Muscle layer of colon (tissue), 2 donors: ENCODE data around the gene WDR38.
A peak's percentile ranks its signal among the peaks of the same experiment; 100 is the strongest.

ENCODE experiments used
- H3K27ac ChIP-seq: one replicate; pipeline ENCODE4 v1.7.0; 2013; ENCODE audit warnings: low read depth, mild to moderate bottlenecking, low read length, moderate library complexity
- H3K27me3 ChIP-seq, 2 donors: one replicate each; pipeline ENCODE4 v1.7.0; 2013; ENCODE audit warnings: low read length in 2 of 2, mild to moderate bottlenecking in 2 of 2; ENCODE audit not compliant: insufficient read depth in 2 of 2, control insufficient read depth in 1 of 2
- H3K36me3 ChIP-seq: one replicate; pipeline ENCODE4 v1.7.0; 2013; ENCODE audit warnings: mild to moderate bottlenecking, low read length; ENCODE audit not compliant: insufficient read depth
- H3K4me1 ChIP-seq: one replicate; pipeline ENCODE4 v1.7.0; 2013; ENCODE audit warnings: mild to moderate bottlenecking, low read length; ENCODE audit not compliant: insufficient read depth
- H3K4me3 ChIP-seq, 2 donors: one replicate each; pipeline ENCODE4 v1.7.0; 2013; ENCODE audit warnings: low read length in 2 of 2, low read depth in 1 of 2, mild to moderate bottlenecking in 1 of 2, moderate library complexity in 1 of 2
- H3K9ac ChIP-seq: one replicate; pipeline ENCODE4 v1.7.0; 2013; ENCODE audit warnings: low read length
- H3K9me3 ChIP-seq: one replicate; pipeline ENCODE4 v1.7.0; 2013; ENCODE audit warnings: mild to moderate bottlenecking, low read length
- donor health status: abdominal sarcoma.
- donor health status: Adenocarcinoma of cecum.

The WDR38 gene

GRCh38 chr9:124814164-124814535, 39.1 kb upstream of the WDR38 start:
- Histone ChIP-seq H3K9me3 (no peaks in the 10 kb centered on the region), H3K27ac (peak overlapping the region; percentile 21), H3K4me3 (no peak overlapping the region), H3K9ac (no peak overlapping the region), H3K27me3 (no peaks in the 10 kb centered on the region), H3K4me1 (peaks cover 41% of the 10 kb centered on the region), H3K36me3 (no peaks in the 10 kb centered on the region)

GRCh38 chr9:124815601-124816000, 37.7 kb upstream of the WDR38 start:
- H3K27me3 ChIP-seq: no peaks in the 10 kb centered on the region
- H3K36me3 ChIP-seq: no peaks in the 10 kb centered on the region
- H3K9me3 ChIP-seq: no peaks in the 10 kb centered on the region
- no peak overlapping the region for H3K9ac ChIP-seq
- H3K27ac ChIP-seq: no peak overlapping the region
- no peak overlapping the region for H3K4me3 ChIP-seq
- H3K4me1 ChIP-seq: peaks cover 37% of the 10 kb centered on the region

GRCh38 chr9:124818431-124819281, 34.6 kb upstream of the WDR38 start:
- Histone ChIP-seq H3K9me3 (no peaks in the 10 kb centered on the region), H3K36me3 (no peaks in the 10 kb centered on the region), H3K9ac (no peak overlapping the region), H3K27ac (no peak overlapping the region), H3K4me3 (no peak overlapping the region), H3K27me3 (no peaks in the 10 kb centered on the region), H3K4me1 (peaks cover 16% of the 10 kb centered on the region)

- Histone ChIP-seq H3K9ac (no peak overlapping the region), H3K36me3 (no peaks in the 10 kb centered on the region), H3K27ac (no peak overlapping the region), H3K27me3 (no peaks in the 10 kb centered on the region), H3K9me3 (no peaks in the 10 kb centered on the region), H3K4me3 (no peak overlapping the region), H3K4me1 (peaks cover 8% of the 10 kb centered on the region)
Observed at GRCh38 chr9:124820698-124821623, 32.3 kb upstream of the WDR38 start.

GRCh38 chr9:124828489-124829333, 24.5 kb upstream of the WDR38 start:
- Histone ChIP-seq H3K27me3 (no peaks in the 10 kb centered on the region), H3K4me3 (no peak overlapping the region), H3K27ac (no peak overlapping the region), H3K9me3 (no peaks in the 10 kb centered on the region), H3K4me1 (peaks cover 14% of the 10 kb centered on the region), H3K36me3 (no peaks in the 10 kb centered on the region), H3K9ac (no peak overlapping the region)

- Histone ChIP-seq H3K4me1 (peaks cover 14% of the 10 kb centered on the region), H3K27ac (no peak overlapping the region), H3K4me3 (no peak overlapping the region), H3K9ac (no peak overlapping the region), H3K9me3 (no peaks in the 10 kb centered on the region), H3K27me3 (no peaks in the 10 kb centered on the region), H3K36me3 (no peaks in the 10 kb centered on the region)
Observed at GRCh38 chr9:124829334-124829669, 24.0 kb upstream of the WDR38 start.

- Histone ChIP-seq H3K4me3 (no peak overlapping the region), H3K9ac (no peak overlapping the region), H3K27me3 (no peaks in the 10 kb centered on the region), H3K27ac (no peak overlapping the region), H3K9me3 (no peaks in the 10 kb centered on the region), H3K4me1 (peaks cover 24% of the 10 kb centered on the region), H3K36me3 (no peaks in the 10 kb centered on the region)
Observed at GRCh38 chr9:124830593-124830992, 22.7 kb upstream of the WDR38 start.

DNA sequence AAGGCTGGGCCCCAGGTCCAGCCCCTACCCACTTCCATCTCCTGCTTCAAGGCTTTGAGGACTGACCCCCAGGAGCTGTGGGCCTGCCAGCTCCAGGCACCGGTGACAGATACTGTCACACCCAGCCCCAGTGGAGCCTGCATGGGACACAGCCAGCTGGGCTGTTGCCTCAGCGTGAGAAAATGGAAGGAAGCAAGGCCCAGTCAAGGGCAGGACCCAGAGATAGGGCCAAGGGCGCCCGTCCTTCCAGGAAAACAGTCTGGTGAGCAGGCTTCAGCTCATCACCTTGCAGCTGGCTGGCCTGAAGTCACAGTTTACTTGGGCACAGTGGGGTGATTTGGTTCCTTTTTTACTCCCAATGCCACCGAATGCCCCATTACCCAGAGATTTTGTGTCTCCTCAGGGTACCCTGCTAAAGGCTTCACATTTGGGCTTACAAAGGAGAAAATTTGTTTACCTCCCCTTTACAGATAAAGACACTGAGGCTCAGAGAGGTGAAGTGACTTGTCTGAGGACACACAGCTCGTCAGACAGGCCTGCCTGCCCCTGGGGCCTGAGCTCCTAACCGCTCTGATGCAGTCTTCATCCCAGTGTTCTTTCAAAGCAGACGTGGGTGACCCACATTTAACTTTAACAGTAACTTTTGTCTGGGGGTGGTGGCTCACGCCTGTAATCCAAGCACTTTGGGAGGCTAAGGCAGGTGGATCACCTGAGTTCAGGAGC, 21.5 kb upstream of the WDR38 start:
- no peak overlapping the region for H3K9ac ChIP-seq
- H3K9me3 ChIP-seq: no peaks in the 10 kb centered on the region
- no peak overlapping the region for H3K27ac ChIP-seq
- no peak overlapping the region for H3K4me3 ChIP-seq
- peaks cover 26% of the 10 kb centered on the region for H3K4me1 ChIP-seq
- H3K36me3 ChIP-seq: no peaks in the 10 kb centered on the region
- H3K27me3 ChIP-seq: no peaks in the 10 kb centered on the region

DNA sequence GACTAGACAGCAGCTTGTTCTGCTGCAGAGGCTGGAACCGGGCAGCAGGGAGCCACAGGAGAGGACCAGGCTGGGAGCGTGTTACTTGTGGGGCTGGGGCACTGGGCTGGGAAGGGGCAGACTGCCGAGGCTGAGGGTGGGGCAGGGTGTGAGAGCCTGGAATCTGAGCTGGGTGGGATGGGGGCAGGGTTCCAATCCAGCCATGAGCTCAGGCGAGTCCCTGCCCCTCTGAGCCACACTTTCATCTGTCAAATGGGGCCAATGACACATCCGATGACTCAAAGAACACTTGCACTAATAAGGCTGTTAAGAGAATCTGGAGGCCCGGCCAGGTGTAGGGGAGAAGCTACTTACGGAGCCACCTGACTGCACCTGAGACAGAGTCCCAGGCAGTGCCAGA, 18.7 kb upstream of the WDR38 start:
- Histone ChIP-seq H3K36me3 (no peaks in the 10 kb centered on the region), H3K4me3 (peak overlapping the region in 1 of 2 donors; percentile 47), H3K27ac (peak overlapping the region; percentile 68), H3K27me3 (no peaks in the 10 kb centered on the region), H3K9ac (peak overlapping the region; percentile 41), H3K9me3 (no peaks in the 10 kb centered on the region), H3K4me1 (peaks cover 26% of the 10 kb centered on the region)

DNA sequence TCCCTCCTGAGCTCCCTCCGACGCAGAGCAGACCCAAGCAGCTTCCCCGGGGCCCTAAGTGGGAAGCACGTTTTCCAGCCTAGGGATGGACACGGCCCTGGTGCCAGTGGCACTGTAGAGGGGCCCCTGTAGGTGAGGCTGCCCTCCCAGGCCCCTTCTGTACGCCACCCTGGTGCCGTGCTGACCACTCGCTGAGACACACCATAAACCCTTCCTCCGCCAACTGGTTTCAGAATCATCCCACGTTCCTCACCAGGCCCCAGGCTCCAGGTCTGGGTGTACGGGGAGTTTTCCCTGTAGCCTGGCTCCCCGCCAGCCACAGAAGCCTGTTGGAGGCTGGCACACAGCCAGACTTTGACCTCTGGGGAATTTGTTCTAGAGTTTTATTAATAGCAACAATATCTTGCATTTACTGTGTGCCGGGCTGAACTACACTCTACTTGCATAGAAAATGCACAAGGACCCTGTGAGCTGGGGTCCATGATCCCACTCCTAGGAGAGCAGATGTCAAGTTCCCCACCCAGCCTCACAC, 18.2 kb upstream of the WDR38 start:
- Histone ChIP-seq H3K4me1 (peaks cover 26% of the 10 kb centered on the region), H3K27ac (peak overlapping the region; percentile 68), H3K36me3 (no peaks in the 10 kb centered on the region), H3K9me3 (no peaks in the 10 kb centered on the region), H3K4me3 (peak overlapping the region; percentile 13 to 47), H3K9ac (peak overlapping the region; percentile 41), H3K27me3 (no peaks in the 10 kb centered on the region)
